Sigmoid colon (tissue), 7 donors: ENCODE data around the gene F10. TPM values are rescaled to one million over a fixed set of nuclear protein-coding genes. Genes with fewer than 3 reads are reported as not detected.
A peak's percentile ranks its signal among the peaks of the same experiment; 100 is the strongest.

Source experiments
- DNase-seq: peaks from one replicate; pipeline ENCODE4 v3.0.0-alpha.2; 2019
- H3K27ac ChIP-seq, 4 donors: fragments of 200-600 bp; sonication (generic); one replicate each; pipeline ENCODE4 v1.5.1; 2016 to 2019; ENCODE audit warnings: mild to moderate bottlenecking in 1 of 4
- H3K27me3 ChIP-seq, 3 donors: fragments of 200-600 bp; sonication (generic); one replicate each; pipeline ENCODE4 v1.5.1; 2019; ENCODE audit warnings: mild to moderate bottlenecking in 1 of 3
- H3K36me3 ChIP-seq, 4 donors: fragments of 200-600 bp; sonication (generic); one replicate each; pipeline ENCODE4 v1.5.1; 2016 to 2019
- H3K4me1 ChIP-seq, 4 donors: fragments of 200-600 bp; sonication (generic); one replicate each; pipeline ENCODE4 v1.5.1; 2017 to 2019
- H3K4me3 ChIP-seq, 4 donors: fragments of 200-600 bp; sonication (generic); one replicate each; pipeline ENCODE4 v1.5.1; 2017 to 2019; ENCODE audit warnings: mild to moderate bottlenecking in 2 of 4, moderate library complexity in 1 of 4
- H3K9me3 ChIP-seq, 4 donors: fragments of 200-600 bp in 3 of 4; sonication (generic) in 3 of 4; one replicate each; pipeline versions ENCODE4 v1.5.1 to v1.6.1; 2013 to 2019
- EP300 ChIP-seq, 4 donors: sonication (generic); formaldehyde crosslinking; IDR thresholded peaks; one replicate each; pipeline ENCODE4 v1.6.1; 2017; ENCODE audit warnings: antibody characterized with exemption in 4 of 4
- POLR2A ChIP-seq, 2 donors: fragments of 450-650 bp; IDR thresholded peaks; one replicate each; pipeline ENCODE4 v1.6.1; 2016; ENCODE audit warnings: antibody characterized with exemption in 2 of 2, mild to moderate bottlenecking in 2 of 2, moderate library complexity in 2 of 2
- POLR2AphosphoS5 ChIP-seq, 4 donors: sonication (generic); formaldehyde crosslinking; IDR thresholded peaks; one replicate each; pipeline ENCODE4 v1.6.1; 2017; ENCODE audit warnings: antibody characterized with exemption in 4 of 4
- WGBS, 2 donors: extraction: QIAGEN DNeasy Blood & Tissue Kit; methylation state at CpG; one replicate each; pipeline ENCODE4 v1.1.7; 2013; 5-methylcytosine and 5-hydroxymethylcytosine counted together
- intact Hi-C: fragments of 100-400 bp; cut with DNase I; formaldehyde crosslinking; loops from one replicate; pipeline ENCODE4 v1.15.1; 2023
- polyA plus RNA-seq, 3 donors: library from polyadenylated mRNA; stranded (reverse); fragments of 200-250 nt; gene quantifications; one replicate each; pipeline ENCODE4 v1.2.3, GENCODE V29; 2013
- total RNA-seq, 4 donors: library from RNA; depleted of rRNA; stranded (reverse); fragments of >200 nt; gene quantifications; one replicate each; pipeline ENCODE4 v1.1.0, GENCODE V29; 2016
- TF ChIP-seq, protein P1 (sequence below), 4 experiments: fragments of 450-650 bp in 3 of 4; fragments of 200-600 bp in 1 of 4; IDR thresholded peaks; one replicate each; pipeline ENCODE4 v1.5.1; 2016 to 2019; ENCODE audit warnings: antibody characterized with exemption in 4 of 4, mild to moderate bottlenecking in 3 of 4, moderate library complexity in 2 of 4
- donor health status: healthy with polysubstance abuse.
- donor health status: Bipolar disorder and iron deficiency.
- donor health status: healthy.

F10 gene
- total and polyA plus RNA-seq, 7 donors: 2.4 to 10.0 (median 4.9) TPM; not detected in 1

DNA sequence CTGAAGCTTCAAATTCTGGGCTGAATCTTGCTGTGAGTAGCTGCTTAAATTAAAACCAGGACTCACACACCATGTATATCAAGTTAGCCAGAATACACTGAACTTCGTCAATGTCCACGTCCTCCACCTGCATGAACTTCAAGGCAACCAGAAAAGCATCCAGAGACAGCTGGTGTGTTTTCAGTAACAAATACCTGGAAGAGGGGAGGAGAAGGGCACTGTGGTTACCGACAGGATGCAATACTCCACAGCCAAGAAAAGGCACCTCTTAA, 56.2 kb downstream of the F10 start:
- TF ChIP-seq, protein P1, sequence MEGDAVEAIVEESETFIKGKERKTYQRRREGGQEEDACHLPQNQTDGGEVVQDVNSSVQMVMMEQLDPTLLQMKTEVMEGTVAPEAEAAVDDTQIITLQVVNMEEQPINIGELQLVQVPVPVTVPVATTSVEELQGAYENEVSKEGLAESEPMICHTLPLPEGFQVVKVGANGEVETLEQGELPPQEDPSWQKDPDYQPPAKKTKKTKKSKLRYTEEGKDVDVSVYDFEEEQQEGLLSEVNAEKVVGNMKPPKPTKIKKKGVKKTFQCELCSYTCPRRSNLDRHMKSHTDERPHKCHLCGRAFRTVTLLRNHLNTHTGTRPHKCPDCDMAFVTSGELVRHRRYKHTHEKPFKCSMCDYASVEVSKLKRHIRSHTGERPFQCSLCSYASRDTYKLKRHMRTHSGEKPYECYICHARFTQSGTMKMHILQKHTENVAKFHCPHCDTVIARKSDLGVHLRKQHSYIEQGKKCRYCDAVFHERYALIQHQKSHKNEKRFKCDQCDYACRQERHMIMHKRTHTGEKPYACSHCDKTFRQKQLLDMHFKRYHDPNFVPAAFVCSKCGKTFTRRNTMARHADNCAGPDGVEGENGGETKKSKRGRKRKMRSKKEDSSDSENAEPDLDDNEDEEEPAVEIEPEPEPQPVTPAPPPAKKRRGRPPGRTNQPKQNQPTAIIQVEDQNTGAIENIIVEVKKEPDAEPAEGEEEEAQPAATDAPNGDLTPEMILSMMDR (IDR thresholded peaks at IDR 0.05): no peak
- TF ChIP-seq POLR2AphosphoS5 (IDR thresholded peaks at IDR 0.05) (no peak), EP300 (IDR thresholded peaks at IDR 0.05) (no peak), POLR2A (IDR thresholded peaks at IDR 0.05) (no peak)
- Histone ChIP-seq H3K4me3 (no peak overlapping the region), H3K9me3 (no peaks in the 10 kb centered on the region), H3K27me3 (no peaks in the 10 kb centered on the region), H3K36me3 (peaks cover 22 to 96% (median 68%) of the 10 kb centered on the region in 4 donors), H3K27ac (peak overlapping the region in 1 of 4 donors; percentile 45), H3K4me1 (peaks cover 0 to 4% (median 0%) of the 10 kb centered on the region in 4 donors)
- DNase-seq: no peak
- WGBS, 2 donors: 83 to 98% methylated on average over 3 of the region's 3 CpGs
- intact Hi-C loops: no loop called here

GRCh38 chr13:113179374-113180230, 57.0 kb downstream of the F10 start:
- intact Hi-C loops: no loop called here
- TF ChIP-seq, protein P1 (IDR thresholded peaks at IDR 0.05): no peak
- no peak for TF ChIP-seq POLR2A (IDR thresholded peaks at IDR 0.05)
- TF ChIP-seq EP300 (IDR thresholded peaks at IDR 0.05): no peak
- TF ChIP-seq POLR2AphosphoS5 (IDR thresholded peaks at IDR 0.05): no peak
- no peak overlapping the region for H3K27ac ChIP-seq
- 88 to 93% methylated on average over 28 of the region's 28 CpGs for WGBS, 2 donors
- DNase-seq: no peak
- peaks cover 22 to 98% (median 73%) of the 10 kb centered on the region in 4 donors for H3K36me3 ChIP-seq
- no peak overlapping the region for H3K4me3 ChIP-seq
- H3K4me1 ChIP-seq: peaks cover 0 to 4% (median 0%) of the 10 kb centered on the region in 4 donors
- H3K9me3 ChIP-seq: no peaks in the 10 kb centered on the region
- no peaks in the 10 kb centered on the region for H3K27me3 ChIP-seq

- no peak for DNase-seq
- 87 to 89% methylated on average over 4 of the region's 4 CpGs for WGBS, 2 donors
- no peak overlapping the region for H3K4me3 ChIP-seq
- no peaks in the 10 kb centered on the region for H3K27me3 ChIP-seq
- no peaks in the 10 kb centered on the region for H3K9me3 ChIP-seq
- TF ChIP-seq POLR2AphosphoS5 (IDR thresholded peaks at IDR 0.05): no peak
- TF ChIP-seq, protein P1 (IDR thresholded peaks at IDR 0.05): no peak
- TF ChIP-seq EP300 (IDR thresholded peaks at IDR 0.05): no peak
- no peak for TF ChIP-seq POLR2A (IDR thresholded peaks at IDR 0.05)
- peaks cover 13 to 85% (median 59%) of the 10 kb centered on the region in 4 donors for H3K36me3 ChIP-seq
- intact Hi-C loops: no loop called here
- no peak overlapping the region for H3K27ac ChIP-seq
- peaks cover 0 to 4% (median 0%) of the 10 kb centered on the region in 4 donors for H3K4me1 ChIP-seq
Measured at GRCh38 chr13:113182046-113182445, 59.4 kb downstream of the F10 start.

GRCh38 chr13:113183450-113184129, 61.0 kb downstream of the F10 start:
- no peak for TF ChIP-seq POLR2A (IDR thresholded peaks at IDR 0.05)
- no peak for TF ChIP-seq POLR2AphosphoS5 (IDR thresholded peaks at IDR 0.05)
- TF ChIP-seq, protein P1 (IDR thresholded peaks at IDR 0.05): no peak
- TF ChIP-seq EP300 (IDR thresholded peaks at IDR 0.05): no peak
- Histone ChIP-seq H3K9me3 (no peaks in the 10 kb centered on the region), H3K27ac (no peak overlapping the region), H3K4me1 (no peaks in the 10 kb centered on the region), H3K4me3 (no peak overlapping the region), H3K27me3 (no peaks in the 10 kb centered on the region), H3K36me3 (peaks cover 8 to 83% (median 46%) of the 10 kb centered on the region in 4 donors)
- no peak for DNase-seq
- 87% methylated on average over 14 of the region's 14 CpGs for WGBS, 2 donors
- intact Hi-C loops: no loop called here
